Endothelial cell (in vitro differentiated cells): Measurements from ENCODE around the gene SF3B1. TPM values are rescaled to one million over a fixed set of nuclear protein-coding genes. Genes with fewer than 3 reads are reported as not detected.

Experiments
- DNase-seq: peaks from one replicate; pipeline ENCODE4 v3.0.0; 2021; ENCODE audit warnings: low spot score
- H3K27ac Mint-ChIP-seq: one replicate; pipeline ENCODE4 v1.8.0; 2021; ENCODE audit warnings: mixed read lengths, inconsistent platforms; ENCODE audit not compliant: unreplicated experiment
- H3K27me3 Mint-ChIP-seq: one replicate; pipeline ENCODE4 v1.8.0; 2021; ENCODE audit warnings: mild to moderate bottlenecking, moderate library complexity, mixed read lengths, inconsistent platforms; ENCODE audit not compliant: unreplicated experiment
- H3K36me3 Mint-ChIP-seq: one replicate; pipeline ENCODE4 v1.8.0; 2021; ENCODE audit warnings: mild to moderate bottlenecking, low read depth, mixed read lengths, inconsistent platforms; ENCODE audit not compliant: unreplicated experiment
- H3K4me1 Mint-ChIP-seq: one replicate; pipeline ENCODE4 v1.8.0; 2021; ENCODE audit warnings: mild to moderate bottlenecking, mixed read lengths, inconsistent platforms; ENCODE audit not compliant: unreplicated experiment
- H3K4me3 Mint-ChIP-seq: one replicate; pipeline ENCODE4 v1.8.0; 2021; ENCODE audit warnings: mild to moderate bottlenecking, mixed read lengths, inconsistent platforms; ENCODE audit not compliant: unreplicated experiment
- H3K9me3 Mint-ChIP-seq: one replicate; pipeline ENCODE4 v1.8.0; 2021; ENCODE audit warnings: mixed read lengths, inconsistent platforms; ENCODE audit not compliant: unreplicated experiment
- total RNA-seq: library from RNA; stranded (reverse); fragmentation: NEBNext Ultra II Directional; extraction: Animal tissue kit (Norgen Biotek cat#: 25700); gene quantifications from one replicate; pipeline ENCODE4 v1.2.1, GENCODE V29; 2021; ENCODE audit not compliant: unreplicated experiment
- TF ChIP-seq, protein P1 (sequence below): fragments of 200-600 bp; sonication (generic); IDR thresholded peaks from one replicate; pipeline ENCODE4 v1.5.0; 2021; ENCODE audit warnings: antibody characterized with exemption; ENCODE audit not compliant: unreplicated experiment

Gene SF3B1
- total RNA-seq, 1 donor from 2014 or later, result 401 TPM

GRCh38 chr2:197356136-197356535 is 78.7 kb downstream of the SF3B1 start:
- Mint-ChIP-seq H3K36me3 (peaks cover 5% of the 10 kb centered on the region), H3K4me3 (no peak overlapping the region), H3K9me3 (no peaks in the 10 kb centered on the region), H3K27ac (no peak overlapping the region), H3K27me3 (no peaks in the 10 kb centered on the region), H3K4me1 (peaks cover 4% of the 10 kb centered on the region)
- TF ChIP-seq, protein P1, sequence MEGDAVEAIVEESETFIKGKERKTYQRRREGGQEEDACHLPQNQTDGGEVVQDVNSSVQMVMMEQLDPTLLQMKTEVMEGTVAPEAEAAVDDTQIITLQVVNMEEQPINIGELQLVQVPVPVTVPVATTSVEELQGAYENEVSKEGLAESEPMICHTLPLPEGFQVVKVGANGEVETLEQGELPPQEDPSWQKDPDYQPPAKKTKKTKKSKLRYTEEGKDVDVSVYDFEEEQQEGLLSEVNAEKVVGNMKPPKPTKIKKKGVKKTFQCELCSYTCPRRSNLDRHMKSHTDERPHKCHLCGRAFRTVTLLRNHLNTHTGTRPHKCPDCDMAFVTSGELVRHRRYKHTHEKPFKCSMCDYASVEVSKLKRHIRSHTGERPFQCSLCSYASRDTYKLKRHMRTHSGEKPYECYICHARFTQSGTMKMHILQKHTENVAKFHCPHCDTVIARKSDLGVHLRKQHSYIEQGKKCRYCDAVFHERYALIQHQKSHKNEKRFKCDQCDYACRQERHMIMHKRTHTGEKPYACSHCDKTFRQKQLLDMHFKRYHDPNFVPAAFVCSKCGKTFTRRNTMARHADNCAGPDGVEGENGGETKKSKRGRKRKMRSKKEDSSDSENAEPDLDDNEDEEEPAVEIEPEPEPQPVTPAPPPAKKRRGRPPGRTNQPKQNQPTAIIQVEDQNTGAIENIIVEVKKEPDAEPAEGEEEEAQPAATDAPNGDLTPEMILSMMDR, result peak; percentile 55
- DNase-seq, result no peak

DNA sequence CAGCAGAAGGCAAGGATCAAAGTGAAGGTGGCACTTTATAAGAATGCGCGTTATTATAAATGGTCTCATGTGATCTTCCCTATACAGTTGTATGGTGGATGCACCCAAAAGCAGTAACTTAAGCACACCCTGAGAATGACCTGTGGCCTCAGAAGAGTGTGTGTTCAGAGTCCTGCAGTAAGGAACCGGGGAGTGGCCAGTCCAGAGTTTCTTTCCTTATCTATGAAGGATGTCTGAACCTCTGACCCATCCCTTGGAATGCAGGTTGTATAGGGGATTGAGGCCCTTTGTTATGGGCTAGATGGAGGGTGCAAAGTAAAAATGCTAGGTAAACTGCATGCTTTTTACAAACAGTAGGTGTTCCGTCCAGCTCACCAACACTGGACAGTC is 80.7 kb downstream of the SF3B1 start:
- no peak overlapping the region for H3K4me3 Mint-ChIP-seq
- TF ChIP-seq, protein P1, result no peak
- DNase-seq, result no peak
- H3K36me3 Mint-ChIP-seq, result peaks cover 3% of the 10 kb centered on the region
- peaks cover 4% of the 10 kb centered on the region for H3K4me1 Mint-ChIP-seq
- no peak overlapping the region for H3K27ac Mint-ChIP-seq
- no peaks in the 10 kb centered on the region for H3K9me3 Mint-ChIP-seq
- H3K27me3 Mint-ChIP-seq, result no peaks in the 10 kb centered on the region

GRCh38 chr2:197353393-197354168 is 81.2 kb downstream of the SF3B1 start:
- Mint-ChIP-seq H3K36me3 (no peaks in the 10 kb centered on the region), H3K4me1 (peaks cover 4% of the 10 kb centered on the region), H3K4me3 (no peak overlapping the region), H3K27me3 (no peaks in the 10 kb centered on the region), H3K9me3 (no peaks in the 10 kb centered on the region), H3K27ac (no peak overlapping the region)
- TF ChIP-seq, protein P1, result no peak
- no peak for DNase-seq

GRCh38 chr2:197349699-197350098 is 85.1 kb downstream of the SF3B1 start:
- no peaks in the 10 kb centered on the region for H3K27me3 Mint-ChIP-seq
- H3K4me3 Mint-ChIP-seq, result no peak overlapping the region
- no peak for DNase-seq
- H3K36me3 Mint-ChIP-seq, result no peaks in the 10 kb centered on the region
- no peaks in the 10 kb centered on the region for H3K4me1 Mint-ChIP-seq
- H3K9me3 Mint-ChIP-seq, result no peaks in the 10 kb centered on the region
- TF ChIP-seq, protein P1, result no peak
- H3K27ac Mint-ChIP-seq, result no peak overlapping the region

DNA sequence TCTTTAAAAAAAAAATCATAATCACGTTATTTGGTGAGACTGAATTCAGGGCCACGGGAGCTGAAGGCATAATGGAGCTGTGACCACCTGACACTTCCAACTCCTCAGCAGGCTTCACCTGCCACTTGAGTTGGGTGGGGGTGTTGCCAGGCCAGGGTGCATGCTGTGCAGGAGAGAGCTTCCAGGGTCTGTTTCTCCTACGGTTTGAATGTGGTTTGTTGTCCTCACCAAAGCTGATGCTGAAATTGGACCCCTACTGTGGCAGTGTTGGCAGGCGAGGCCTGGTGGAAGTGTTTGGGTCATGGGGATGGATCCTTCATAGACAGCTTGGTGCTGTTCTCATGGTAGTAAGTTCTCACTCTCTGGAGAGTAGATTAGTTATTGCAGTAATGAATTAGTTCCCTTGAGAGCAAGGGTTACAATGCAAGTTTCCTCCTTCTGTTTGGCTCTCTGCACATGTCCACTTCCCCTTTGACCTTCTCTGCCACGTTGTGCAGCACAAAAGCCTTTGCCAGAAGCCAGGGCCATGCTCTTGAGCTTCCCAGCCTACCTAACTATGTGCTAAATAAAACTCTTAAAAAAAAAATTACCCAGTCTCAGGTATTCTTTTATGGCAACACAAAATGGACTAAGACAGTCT is 86.0 kb downstream of the SF3B1 start:
- no peak overlapping the region for H3K27ac Mint-ChIP-seq
- DNase-seq, result no peak
- no peaks in the 10 kb centered on the region for H3K36me3 Mint-ChIP-seq
- no peaks in the 10 kb centered on the region for H3K9me3 Mint-ChIP-seq
- H3K27me3 Mint-ChIP-seq, result no peaks in the 10 kb centered on the region
- H3K4me1 Mint-ChIP-seq, result no peaks in the 10 kb centered on the region
- TF ChIP-seq, protein P1, result no peak
- H3K4me3 Mint-ChIP-seq, result no peak overlapping the region
